Measurements from ENCODE around the gene TOLLIP.

The TOLLIP gene

DNA sequence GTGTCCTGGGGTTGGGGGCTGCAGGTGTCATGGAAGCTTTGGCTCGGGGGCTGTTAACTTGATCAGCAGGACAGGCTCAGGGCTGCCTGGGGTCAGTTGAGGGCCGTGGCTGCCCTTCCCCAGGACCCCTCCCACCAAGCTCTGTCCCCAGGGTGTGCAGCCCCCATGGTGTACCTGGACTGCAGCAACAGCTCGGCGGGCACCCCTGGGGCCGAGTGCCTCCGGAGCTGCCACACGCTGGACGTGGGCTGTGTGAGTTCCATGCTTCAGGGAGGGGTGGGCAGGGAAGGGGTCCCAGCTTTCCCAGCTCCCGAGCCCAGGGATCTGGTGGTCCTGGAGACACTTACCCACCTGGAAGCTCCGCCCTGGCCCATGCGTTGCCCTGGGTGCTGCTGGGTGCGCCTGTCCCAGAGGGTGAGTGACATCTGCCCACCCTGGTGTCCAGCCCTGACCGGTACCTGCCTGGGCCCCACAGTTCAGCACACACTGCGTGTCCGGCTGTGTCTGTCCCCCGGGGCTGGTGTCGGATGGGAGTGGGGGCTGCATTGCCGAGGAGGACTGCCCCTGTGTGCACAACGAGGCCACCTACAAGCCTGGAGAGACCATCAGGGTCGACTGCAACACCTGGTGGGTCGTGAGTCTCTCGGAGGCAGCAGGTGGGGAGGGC is 75.2 kb downstream of the TOLLIP start:
- DNase-seq (ENCODE audit: low spot score): no peak
- in situ Hi-C loops (cut with MboI; ENCODE audit: low sequenced_read_pairs, unreplicated experiment): no loop called here
- no peak for TF ChIP-seq CTCF (IDR thresholded peaks at IDR 0.05; ENCODE audit: borderline replicate concordance, control extremely low read depth, extremely low read depth, insufficient read depth, missing control alignments)

- DNase-seq (ENCODE audit: low spot score): no peak
- in situ Hi-C loops (cut with MboI; ENCODE audit: low sequenced_read_pairs, unreplicated experiment): no loop called here
- TF ChIP-seq CTCF (IDR thresholded peaks at IDR 0.05; ENCODE audit: borderline replicate concordance, control extremely low read depth, extremely low read depth, insufficient read depth, missing control alignments): no peak
These were observed 75.9 kb downstream of the TOLLIP start for GRCh38 chr11:1233351-1234053.

- no peak for TF ChIP-seq CTCF (IDR thresholded peaks at IDR 0.05; ENCODE audit: borderline replicate concordance, control extremely low read depth, extremely low read depth, insufficient read depth, missing control alignments)
- in situ Hi-C loops (cut with MboI; ENCODE audit: low sequenced_read_pairs, unreplicated experiment): no loop called here
- no peak for DNase-seq (ENCODE audit: low spot score)
These were observed 76.5 kb downstream of the TOLLIP start for GRCh38 chr11:1232883-1233321.

GRCh38 chr11:1232021-1232882 is 77.2 kb downstream of the TOLLIP start:
- in situ Hi-C loops (cut with MboI; ENCODE audit: low sequenced_read_pairs, unreplicated experiment): no loop called here
- no peak for DNase-seq (ENCODE audit: low spot score)
- no peak for TF ChIP-seq CTCF (IDR thresholded peaks at IDR 0.05; ENCODE audit: borderline replicate concordance, control extremely low read depth, extremely low read depth, insufficient read depth, missing control alignments)

DNA sequence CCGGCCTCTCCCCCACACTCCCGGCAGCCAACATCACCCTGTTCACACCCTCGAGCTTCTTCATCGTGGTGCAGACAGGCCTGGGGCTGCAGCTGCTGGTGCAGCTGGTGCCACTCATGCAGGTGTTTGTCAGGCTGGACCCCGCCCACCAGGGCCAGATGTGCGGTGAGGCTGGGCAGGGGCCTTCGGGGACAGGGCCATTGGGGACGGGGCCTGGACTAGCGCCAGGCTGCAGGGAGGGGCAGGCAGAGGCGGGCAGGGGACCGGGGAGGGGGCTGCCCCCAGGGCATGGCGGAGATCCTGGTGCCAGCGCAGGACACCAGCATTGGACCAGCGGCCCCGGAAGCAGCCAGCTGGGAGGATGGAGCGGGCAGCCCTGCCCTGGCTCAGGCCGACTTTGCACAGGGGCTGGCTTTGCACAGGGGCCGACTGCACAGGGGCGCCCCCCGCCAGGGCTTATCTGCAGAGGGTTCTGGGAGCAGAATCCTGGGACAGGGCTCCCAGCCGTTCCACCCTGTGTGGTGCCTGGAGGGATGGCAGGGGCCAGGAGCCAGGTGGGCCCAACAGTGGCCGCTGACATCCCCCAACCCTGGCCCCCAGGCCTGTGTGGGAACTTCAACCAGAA is 77.9 kb downstream of the TOLLIP start:
- no peak for DNase-seq (ENCODE audit: low spot score)
- in situ Hi-C loops (cut with MboI; ENCODE audit: low sequenced_read_pairs, unreplicated experiment): no loop called here
- TF ChIP-seq CTCF (IDR thresholded peaks at IDR 0.05; ENCODE audit: borderline replicate concordance, control extremely low read depth, extremely low read depth, insufficient read depth, missing control alignments): no peak

All from GM13976 (cell line).